GM12878 (cell line): ENCODE measurements around the gene KIAA2012.

Source experiments
- CBX3 ChIP-seq: fragments of 200-600 bp; sonication (generic); IDR thresholded peaks from 2 replicates; pipeline ENCODE4 v1.6.1; 2016; ENCODE audit warnings: low read depth, borderline replicate concordance
- CTCF ChIP-seq, 3 experiments: IDR thresholded peaks in 2 of 3; conservative IDR thresholded peaks in 1 of 3; 2 replicates each; pipeline ENCODE4 v1.5.1; 2011; ENCODE audit warnings: low read depth in 3 of 3, low read length in 3 of 3, mild to moderate bottlenecking in 3 of 3, control low read depth in 2 of 3, moderate library complexity in 2 of 3, inconsistent platforms in 1 of 3, mixed read lengths in 1 of 3; ENCODE audit not compliant: control insufficient read depth in 2 of 3, insufficient read depth in 1 of 3; ENCODE audit errors: extremely low read depth in 1 of 3
- EZH2 ChIP-seq: IDR thresholded peaks from 2 replicates; pipeline ENCODE4 v1.6.1; 2012; ENCODE audit warnings: low read depth, mild to moderate bottlenecking, control low read depth, inconsistent platforms, low read length, borderline replicate concordance; ENCODE audit not compliant: control insufficient read depth
- HCFC1 ChIP-seq: fragments of 150-350 bp; IDR thresholded peaks from 2 replicates; pipeline ENCODE4 v1.6.1; 2014; ENCODE audit warnings: low read length
- MAX ChIP-seq: IDR thresholded peaks from 2 replicates; pipeline ENCODE4 v1.6.1; 2012; ENCODE audit warnings: low read depth, low read length, improper control_type of control experiment
- NBN ChIP-seq: fragments of 450-650 bp; IDR thresholded peaks from 2 replicates; pipeline ENCODE4 v1.6.1; 2016
- REST ChIP-seq: IDR thresholded peaks from 2 replicates; pipeline ENCODE4 v1.6.1; 2012; ENCODE audit warnings: mild to moderate bottlenecking, low read depth, low read length
- RFX5 ChIP-seq: IDR thresholded peaks from 2 replicates; pipeline ENCODE4 v1.6.1; 2011; ENCODE audit warnings: low read depth, low read length, improper control_type of control experiment
- SIN3A ChIP-seq: IDR thresholded peaks from 2 replicates; pipeline ENCODE4 v1.6.1; 2012; ENCODE audit warnings: low read depth, low read length, improper control_type of control experiment
- SIX5 ChIP-seq: IDR thresholded peaks from 2 replicates; pipeline ENCODE4 v1.6.1; 2011; ENCODE audit warnings: mild to moderate bottlenecking, low read depth, low read length, moderate library complexity; ENCODE audit not compliant: severe bottlenecking
- TAF1 ChIP-seq: IDR thresholded peaks from 2 replicates; pipeline ENCODE4 v1.6.1; 2011; ENCODE audit warnings: mild to moderate bottlenecking, low read depth, low read length, borderline replicate concordance

GRCh38 chr2:202187570-202187969 lies 114.5 kb downstream of the KIAA2012 start:
- TF ChIP-seq CBX3 (no peak), RFX5 (no peak), TAF1 (no peak), HCFC1 (no peak), REST (no peak), NBN (no peak), CTCF (IDR thresholded peaks at IDR 0.05 in 2 of 3, conservative IDR thresholded peaks at IDR 0.05 in 1 of 3; ENCODE audit: control insufficient read depth in 2 of 3, extremely low read depth in 1 of 3, insufficient read depth in 1 of 3, low read depth in 3 of 3, low read length in 3 of 3) (no peak), EZH2 (no peak), SIN3A (no peak), SIX5 (no peak), MAX (no peak)
